GM19023 (cell line): ENCODE measurements around the gene LRTM2.

ENCODE experiments used
- ATAC-seq: cut with Tn5 transposase; IDR thresholded peaks from one replicate; pipeline ENCODE4 v1.9.1; 2021; ENCODE audit warnings: mild to moderate bottlenecking, moderate library complexity; ENCODE audit not compliant: unreplicated experiment

LRTM2 gene

GRCh38 chr12:1882405-1882804 is 62.0 kb downstream of the LRTM2 start:
- ATAC-seq, result no peak

GRCh38 chr12:1882850-1883470 is 62.6 kb downstream of the LRTM2 start:
- ATAC-seq, result no peak

GRCh38 chr12:1883513-1883912 is 63.1 kb downstream of the LRTM2 start:
- no peak for ATAC-seq

GRCh38 chr12:1884651-1885050 is 64.3 kb downstream of the LRTM2 start:
- ATAC-seq, result no peak

GRCh38 chr12:1885082-1885596 is 64.8 kb downstream of the LRTM2 start:
- no peak for ATAC-seq

- no peak for ATAC-seq
Observed at GRCh38 chr12:1885599-1886245, 65.4 kb downstream of the LRTM2 start.
